T47D (cell line): ENCODE data around the gene PRR12.
"Not testable (repeated sequence)": the region's sequence is repeated elsewhere in the genome, so short reads cannot be mapped to it uniquely, and the experiment has no call there.

Experiments used
- DNase-seq, 2 experiments: peaks; one replicate each; pipeline versions ENCODE4 v3.0.0 to v3.0.0-alpha.2; 2011 to 2012; ENCODE audit warnings: low read depth in 1 of 2, low spot score in 1 of 2
- JUND ChIP-seq: IDR thresholded peaks from 2 replicates; pipeline ENCODE4 v1.6.1; 2012; ENCODE audit warnings: low read depth
- in situ Hi-C: cut with HindIII; loops from 2 replicates; pipeline ENCODE4 v1.10.0; 2016; ENCODE audit warnings: low sequenced_read_pairs, low pct_unique_long_range_greater_than_20kb

PRR12 gene

GRCh38 chr19:49624967-49625910 lies 34.3 kb downstream of the PRR12 start:
- in situ Hi-C loops: no loop called here
- no peak for DNase-seq
- no peak for TF ChIP-seq JUND

GRCh38 chr19:49626226-49626625 lies 35.2 kb downstream of the PRR12 start:
- TF ChIP-seq JUND: no peak
- in situ Hi-C loops: no loop called here
- no peak for DNase-seq

- TF ChIP-seq JUND: no peak
- in situ Hi-C loops: no loop called here
- DNase-seq: no peak
These were observed 38.7 kb downstream of the PRR12 start for GRCh38 chr19:49629659-49630058.

- DNase-seq: no peak
- in situ Hi-C loops: no loop called here
- TF ChIP-seq JUND: no peak
These were observed 40.1 kb downstream of the PRR12 start for GRCh38 chr19:49631014-49631588.

- in situ Hi-C loops: no loop called here
- no peak for DNase-seq
- TF ChIP-seq JUND: no peak
These were observed 40.7 kb downstream of the PRR12 start for GRCh38 chr19:49631610-49632192.

GRCh38 chr19:49632576-49632975 lies 41.6 kb downstream of the PRR12 start:
- no peak for TF ChIP-seq JUND
- in situ Hi-C loops: no loop called here
- no peak for DNase-seq

- DNase-seq, in situ Hi-C loops: not testable (repeated sequence)
These were observed 42.3 kb downstream of the PRR12 start for GRCh38 chr19:49633273-49633672.

- TF ChIP-seq JUND: no peak
- no peak for DNase-seq
- in situ Hi-C loops: no loop called here
These were observed 44.7 kb downstream of the PRR12 start for GRCh38 chr19:49635530-49636232.

- TF ChIP-seq JUND: no peak
- DNase-seq: no peak
- in situ Hi-C loops: no loop called here
These were observed 45.4 kb downstream of the PRR12 start for GRCh38 chr19:49636233-49636932.

GRCh38 chr19:49637821-49638738 lies 47.1 kb downstream of the PRR12 start:
- in situ Hi-C loops: no loop called here
- peak; percentile 68 to 88 for DNase-seq
- no peak for TF ChIP-seq JUND

GRCh38 chr19:49639401-49640112 lies 48.6 kb downstream of the PRR12 start:
- no peak for DNase-seq
- in situ Hi-C loops: no loop called here

More at GRCh38 chr19:49639401-49640112, 48.6 kb downstream of the PRR12 start:
- no peak for TF ChIP-seq JUND
